ENCODE measurements around the gene SRMS.

DNA sequence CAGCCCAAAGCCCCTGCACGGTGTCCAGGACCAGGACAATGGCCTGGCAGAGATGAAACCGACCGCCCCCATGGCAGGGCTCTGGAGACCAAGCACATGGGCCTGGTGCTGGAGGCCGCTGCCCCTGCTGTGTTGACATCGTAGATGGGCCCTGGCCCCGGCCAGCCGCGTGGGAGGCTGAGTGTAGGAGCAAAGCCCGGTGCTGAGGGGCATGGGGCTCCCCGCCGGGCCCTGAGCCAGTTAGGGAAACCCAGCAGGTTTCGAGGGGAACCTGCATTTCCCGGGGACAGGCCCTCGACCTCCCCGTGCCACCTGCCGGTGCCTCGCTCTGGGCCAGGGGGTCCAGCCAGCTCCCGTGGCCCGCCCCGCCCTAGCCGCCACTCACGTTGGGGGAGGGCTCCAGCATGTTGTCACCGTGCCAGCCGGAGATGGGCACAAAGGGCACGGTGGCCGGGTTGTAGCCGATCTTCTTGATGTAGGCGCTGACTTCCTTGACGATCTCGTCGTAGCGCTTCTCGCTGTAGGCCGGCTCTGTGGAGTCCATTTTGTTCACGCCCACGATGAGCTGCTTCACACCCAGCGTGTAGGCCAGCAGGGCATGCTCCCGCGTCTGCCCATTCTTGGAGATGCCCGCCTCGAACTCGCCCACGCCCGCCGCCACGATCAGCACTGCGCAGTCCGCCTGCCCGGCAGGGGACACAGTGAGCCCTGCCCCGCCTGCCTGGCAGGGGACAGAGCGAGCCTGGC lies 53.0 kb downstream of the SRMS start:
- TF ChIP-seq CTCF (IDR thresholded peaks at IDR 0.05; ENCODE audit: insufficient read depth, low read length, poor library complexity, severe bottlenecking) (no peak), EZH2phosphoT487 (conservative IDR thresholded peaks at IDR 0.05; ENCODE audit: low read length) (no peak)

Data from SU-DHL-6 (cell line).